Activated CD4-positive, alpha-beta T cell treated with anti-CD3 and anti-CD28 coated beads, Interleukin-2, amount 10 ng/mL, durations not matched to agents 7 days and 5 days (primary cell): Measurements from ENCODE around the gene MFF. TPM values are rescaled to one million over a fixed set of nuclear protein-coding genes. Genes with fewer than 3 reads are reported as not detected.
A peak's percentile ranks its signal among the peaks of the same experiment; 100 is the strongest.

Experiments
- CTCF ChIA-PET: fragments of 350-600 bp; sonication (Branson Sonifier 250); formaldehyde crosslinking; loops from one replicate; lab custom pipeline; 2021; ENCODE audit warnings: antibody characterized with exemption; lab: Charles Lee
- POLR2A ChIA-PET: fragments of 350-600 bp; sonication (Branson Sonifier 250); formaldehyde crosslinking; loops from one replicate; lab custom pipeline; 2021; ENCODE audit warnings: antibody characterized with exemption; lab: Charles Lee
- DNase-seq: peaks from one replicate; pipeline ENCODE4 v3.0.0-alpha.2; 2020
- H3K27ac Mint-ChIP-seq: one replicate; pipeline ENCODE4 v1.8.0; 2021; ENCODE audit warnings: mild to moderate bottlenecking, moderate library complexity, mixed read lengths
- H3K27me3 Mint-ChIP-seq: one replicate; pipeline ENCODE4 v1.8.0; 2021; ENCODE audit warnings: mixed read lengths
- H3K36me3 Mint-ChIP-seq: one replicate; pipeline ENCODE4 v1.8.0; 2021; ENCODE audit warnings: low read depth, mixed read lengths
- H3K4me1 Mint-ChIP-seq: one replicate; pipeline ENCODE4 v1.8.0; 2021; ENCODE audit warnings: mixed read lengths
- H3K4me3 Mint-ChIP-seq: one replicate; pipeline ENCODE4 v1.8.0; 2021; ENCODE audit warnings: mild to moderate bottlenecking, moderate library complexity, mixed read lengths
- H3K9me3 Mint-ChIP-seq: one replicate; pipeline ENCODE4 v1.8.0; 2021; ENCODE audit warnings: mixed read lengths
- total RNA-seq, 2 experiments: library from RNA; stranded (reverse); gene quantifications; one replicate each; pipeline ENCODE4 v1.2.3, GENCODE V29; 2021

Gene MFF
- total RNA-seq, 2 experiments from 2014 or later: 64.5 to 79.4 TPM

DNA sequence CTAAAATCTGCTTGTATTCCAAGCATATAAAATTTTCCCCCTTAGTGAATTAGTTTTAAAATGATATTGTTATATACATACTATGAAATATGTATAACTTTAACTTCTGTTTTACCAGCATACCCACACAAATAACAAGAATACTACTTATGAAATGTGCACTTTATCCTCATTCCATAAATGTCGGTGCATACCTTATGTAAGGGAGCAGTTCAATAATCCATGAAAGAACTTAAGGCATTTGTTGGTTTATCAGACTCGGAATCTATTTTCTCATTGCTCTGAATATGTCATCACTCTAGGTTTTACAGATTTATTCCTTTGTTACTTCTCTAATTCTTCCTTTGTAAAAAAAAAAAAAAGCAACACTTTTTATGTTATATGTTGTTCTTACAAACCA is 12.5 kb upstream of the MFF start:
- H3K9me3 Mint-ChIP-seq: peaks cover 5% of the 10 kb centered on the region
- H3K4me1 Mint-ChIP-seq: no peaks in the 10 kb centered on the region

DNA sequence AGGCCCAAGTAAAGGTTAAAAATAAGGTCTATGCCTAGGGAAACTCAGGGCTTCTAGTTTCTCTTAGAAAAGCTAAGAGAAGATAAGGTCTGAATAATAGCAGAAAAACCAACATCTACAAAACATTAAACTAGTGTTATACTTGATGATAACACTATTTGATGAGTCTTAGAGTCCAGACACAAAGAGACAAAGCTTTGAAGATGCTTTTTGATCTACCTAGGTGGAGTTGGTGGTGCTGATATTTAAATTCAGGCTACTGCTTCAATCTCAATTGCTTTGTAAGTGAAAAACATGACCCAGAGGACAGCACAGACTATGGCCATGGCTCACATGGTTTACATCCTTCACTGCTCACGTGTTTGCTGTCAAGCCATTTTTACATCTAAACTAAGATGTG is 11.7 kb upstream of the MFF start:
- no peak overlapping the region for H3K4me3 Mint-ChIP-seq
- CTCF ChIA-PET: interaction anchor here (1.3 kb wide), 1 partner anchor 9 kb away, joined by 3 read pairs; no protein-coding TSS in a partner anchor
- no peak overlapping the region for H3K27ac Mint-ChIP-seq

More for the DNA sequence above, 12.5 kb upstream of the MFF start:
- Mint-ChIP-seq H3K27me3 (no peaks in the 10 kb centered on the region), H3K27ac (no peak overlapping the region), H3K36me3 (no peaks in the 10 kb centered on the region), H3K4me3 (no peak overlapping the region)
- POLR2A ChIA-PET: no interaction called here
- no peak for DNase-seq
- CTCF ChIA-PET: interaction anchor here (1.3 kb wide), 1 partner anchor 9 kb away, joined by 3 read pairs; no protein-coding TSS in a partner anchor

DNA sequence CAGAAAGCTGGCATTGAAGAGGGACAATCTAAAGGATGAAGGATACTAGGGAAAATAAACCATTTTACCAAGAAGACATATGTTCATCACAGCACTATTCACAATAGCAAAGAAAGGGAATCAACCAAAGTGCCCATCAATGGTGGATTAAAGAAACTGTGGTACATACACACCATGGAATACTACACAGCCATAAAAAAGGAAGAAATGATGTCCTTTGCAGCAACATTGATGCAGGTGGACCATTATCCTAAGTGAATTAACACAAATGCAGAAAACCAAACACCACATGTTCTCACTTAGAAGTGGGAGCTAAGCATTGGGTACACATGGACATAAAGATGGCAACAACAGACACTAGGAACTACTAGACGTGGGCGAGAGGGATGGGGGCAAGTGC is 7.2 kb upstream of the MFF start:
- no peak overlapping the region for H3K27ac Mint-ChIP-seq
- H3K36me3 Mint-ChIP-seq: no peaks in the 10 kb centered on the region
- CTCF ChIA-PET: no interaction called here
- H3K9me3 Mint-ChIP-seq: peaks cover 20% of the 10 kb centered on the region
- no peak for DNase-seq
- no peaks in the 10 kb centered on the region for H3K27me3 Mint-ChIP-seq
- peaks cover 3% of the 10 kb centered on the region for H3K4me1 Mint-ChIP-seq
- POLR2A ChIA-PET: no interaction called here
- H3K4me3 Mint-ChIP-seq: no peak overlapping the region

More for the DNA sequence above, 11.7 kb upstream of the MFF start:
- POLR2A ChIA-PET: no interaction called here
- DNase-seq: no peak
- no peaks in the 10 kb centered on the region for H3K27me3 Mint-ChIP-seq
- no peaks in the 10 kb centered on the region for H3K36me3 Mint-ChIP-seq
- H3K9me3 Mint-ChIP-seq: peaks cover 8% of the 10 kb centered on the region
- H3K4me1 Mint-ChIP-seq: no peaks in the 10 kb centered on the region

DNA sequence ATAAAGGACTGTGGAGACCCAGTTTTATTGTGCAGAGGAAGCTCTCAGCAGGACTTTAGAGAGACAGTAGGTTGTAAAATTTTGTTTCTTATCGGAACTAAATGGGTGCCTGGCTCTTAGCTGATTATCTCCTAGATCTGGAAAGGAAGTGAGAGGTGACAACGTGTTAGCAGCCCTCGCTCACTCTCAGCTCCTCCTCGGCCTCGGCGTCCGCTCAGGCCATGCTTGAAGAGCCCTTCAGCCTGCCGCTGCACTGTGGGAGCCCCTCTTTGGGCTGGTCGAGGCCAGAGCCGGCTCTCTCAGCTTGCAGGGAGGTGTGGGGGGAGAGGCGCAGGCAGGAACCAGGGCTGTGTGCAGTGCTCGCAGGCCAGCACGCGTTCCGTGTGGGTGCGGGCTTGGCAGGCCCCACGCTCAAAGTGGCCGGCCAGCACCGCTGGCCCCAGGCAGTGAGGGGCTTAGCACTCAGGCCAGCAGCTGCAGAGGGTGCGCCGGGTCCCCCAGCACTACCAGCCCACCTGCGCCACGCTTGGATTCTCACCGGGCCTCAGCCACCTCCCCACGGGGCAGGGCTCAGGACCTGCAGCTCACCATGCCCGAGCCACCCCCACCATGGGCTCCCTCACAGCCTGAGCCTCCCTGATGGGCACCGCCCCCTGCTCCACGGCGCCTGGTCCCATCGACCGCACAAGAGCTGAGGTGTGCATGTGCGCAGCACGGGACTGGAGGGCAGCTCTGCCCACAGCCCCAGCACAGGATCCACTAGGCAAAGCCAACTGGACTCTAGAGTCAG is 4.6 kb upstream of the MFF start:
- no peak for DNase-seq
- ChIA-PET POLR2A (no interaction called here), CTCF (interaction anchor here (1.5 to 2.0 kb wide), 2 partner anchors 12 to 16 kb away, joined by 3 to 6 read pairs; no protein-coding TSS in a partner anchor)
- Mint-ChIP-seq H3K27ac (no peak overlapping the region), H3K9me3 (peaks cover 29% of the 10 kb centered on the region), H3K4me3 (no peak overlapping the region), H3K27me3 (no peaks in the 10 kb centered on the region), H3K4me1 (peaks cover 19% of the 10 kb centered on the region), H3K36me3 (peaks cover 12% of the 10 kb centered on the region)

DNA sequence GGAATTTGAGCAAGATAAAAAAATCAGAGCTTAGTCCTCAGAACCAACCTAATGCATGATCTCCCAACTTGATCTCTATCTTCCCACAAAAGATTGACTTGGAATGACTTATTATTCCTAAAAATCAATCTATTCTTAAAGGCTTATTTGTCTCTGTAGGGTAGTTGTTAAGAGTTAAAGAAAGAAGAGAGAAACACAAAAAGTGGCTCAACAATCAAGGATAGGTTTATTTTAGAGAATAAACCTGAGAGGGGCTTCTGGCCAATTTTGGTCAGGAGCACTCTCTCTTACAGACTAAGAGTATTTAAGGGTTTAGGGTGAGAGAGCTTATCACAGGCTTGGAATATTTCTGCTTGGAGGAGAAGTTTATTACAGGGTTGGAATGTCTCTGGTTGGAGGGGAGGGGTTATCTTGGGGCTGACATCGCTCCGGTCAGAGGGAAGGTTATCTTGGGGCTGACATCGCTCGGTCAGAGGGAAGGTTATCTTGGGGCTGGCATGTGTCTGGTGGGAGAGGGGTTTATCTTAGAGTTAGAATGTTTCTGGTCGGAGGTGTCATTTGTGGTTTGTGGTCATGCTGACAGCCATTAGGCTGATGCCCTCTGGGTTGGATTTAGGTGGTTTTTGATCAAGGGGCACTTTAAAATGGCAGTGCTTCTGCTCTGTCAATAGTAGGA is 2.4 kb upstream of the MFF start:
- Mint-ChIP-seq H3K27ac (no peak overlapping the region), H3K27me3 (no peaks in the 10 kb centered on the region), H3K9me3 (peaks cover 23% of the 10 kb centered on the region), H3K4me1 (peaks cover 35% of the 10 kb centered on the region), H3K4me3 (no peak overlapping the region), H3K36me3 (peaks cover 12% of the 10 kb centered on the region)
- CTCF ChIA-PET: interaction anchor here (0.8 to 2.0 kb wide), 4 partner anchors 9 to 482 kb away, joined by 3 to 6 read pairs (median 4); no protein-coding TSS in a partner anchor
- POLR2A ChIA-PET: no interaction called here
- DNase-seq: no peak

DNA sequence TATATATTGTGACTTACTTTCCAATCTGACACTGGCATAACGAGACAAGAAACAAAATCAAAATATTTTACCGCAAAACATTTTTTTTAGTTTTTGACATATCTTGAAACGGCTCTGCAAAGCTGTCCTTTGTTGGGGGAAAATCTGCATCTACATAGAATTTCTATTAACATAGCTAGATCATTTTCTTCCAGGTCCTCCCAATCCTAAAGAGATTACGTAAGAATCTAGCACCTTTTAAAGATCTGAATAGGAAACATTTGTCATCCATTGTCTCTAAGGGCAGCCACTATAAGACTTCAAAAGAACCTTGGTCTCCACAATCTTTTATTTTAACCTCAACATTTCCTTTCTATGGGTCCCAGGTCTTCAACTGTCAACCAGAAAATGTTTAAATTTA is 1.2 kb upstream of the MFF start:
- H3K27ac Mint-ChIP-seq: peak overlapping the region; percentile 31
- DNase-seq: no peak
- peaks cover 12% of the 10 kb centered on the region for H3K36me3 Mint-ChIP-seq
- peak overlapping the region; percentile 95 for H3K4me3 Mint-ChIP-seq
- H3K9me3 Mint-ChIP-seq: peaks cover 21% of the 10 kb centered on the region
- H3K27me3 Mint-ChIP-seq: no peaks in the 10 kb centered on the region
- peaks cover 44% of the 10 kb centered on the region for H3K4me1 Mint-ChIP-seq
- ChIA-PET CTCF (interaction anchor here (1.3 kb wide), 1 partner anchor 15 kb away, joined by 3 read pairs; no protein-coding TSS in a partner anchor), POLR2A (no interaction called here)

DNA sequence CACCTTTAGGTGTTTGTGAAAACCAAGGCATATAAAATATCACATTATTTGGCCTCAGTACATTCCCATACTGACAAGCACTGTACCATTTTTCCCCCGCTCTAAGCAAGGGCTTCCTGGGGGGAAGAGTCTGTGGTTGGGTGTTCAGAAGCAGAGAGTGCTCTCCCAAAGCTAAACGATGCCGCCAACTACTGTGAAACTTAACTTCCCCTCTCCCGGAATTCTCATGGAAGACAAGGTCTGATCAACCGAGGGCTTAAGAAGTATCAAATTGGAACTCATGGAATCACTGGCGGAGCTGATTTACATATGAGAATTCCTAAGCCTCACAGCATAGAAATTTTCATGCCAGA is 433 bp upstream of the MFF start:
- POLR2A ChIA-PET: no interaction called here
- H3K9me3 Mint-ChIP-seq: peaks cover 21% of the 10 kb centered on the region
- H3K27me3 Mint-ChIP-seq: no peaks in the 10 kb centered on the region
- H3K27ac Mint-ChIP-seq: peak overlapping the region; percentile 96
- peak overlapping the region; percentile 95 for H3K4me3 Mint-ChIP-seq
- H3K36me3 Mint-ChIP-seq: peaks cover 14% of the 10 kb centered on the region
- no peak for DNase-seq
- H3K4me1 Mint-ChIP-seq: peaks cover 44% of the 10 kb centered on the region
- CTCF ChIA-PET: no interaction called here

DNA sequence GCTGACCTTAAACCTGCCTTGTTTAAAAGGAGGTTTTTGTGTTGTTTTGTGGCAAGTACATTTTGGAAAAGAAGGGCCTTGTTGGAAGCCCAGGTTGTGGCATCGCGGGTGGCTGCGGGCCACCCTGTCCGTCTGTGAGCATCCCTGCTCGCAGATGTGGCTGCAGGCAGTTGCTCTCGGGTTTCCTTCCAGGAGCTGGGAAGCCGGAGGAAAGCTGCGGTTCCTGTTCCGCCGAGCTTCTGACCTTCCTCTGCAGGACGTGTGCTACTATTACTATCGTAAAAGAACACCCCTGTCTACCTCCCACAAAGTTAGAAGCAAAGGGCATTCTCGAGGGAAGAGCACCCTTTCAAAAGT is 766 bp downstream of the MFF start:
- no peak for DNase-seq
- Mint-ChIP-seq H3K4me3 (peak overlapping the region; percentile 95), H3K36me3 (peaks cover 18% of the 10 kb centered on the region), H3K9me3 (peaks cover 21% of the 10 kb centered on the region), H3K27ac (peak overlapping the region; percentile 96), H3K4me1 (peaks cover 44% of the 10 kb centered on the region), H3K27me3 (no peaks in the 10 kb centered on the region)
- ChIA-PET CTCF (interaction anchor here (1.5 kb wide), 1 partner anchor 23 kb away, joined by 4 read pairs; no protein-coding TSS in a partner anchor), POLR2A (no interaction called here)

DNA sequence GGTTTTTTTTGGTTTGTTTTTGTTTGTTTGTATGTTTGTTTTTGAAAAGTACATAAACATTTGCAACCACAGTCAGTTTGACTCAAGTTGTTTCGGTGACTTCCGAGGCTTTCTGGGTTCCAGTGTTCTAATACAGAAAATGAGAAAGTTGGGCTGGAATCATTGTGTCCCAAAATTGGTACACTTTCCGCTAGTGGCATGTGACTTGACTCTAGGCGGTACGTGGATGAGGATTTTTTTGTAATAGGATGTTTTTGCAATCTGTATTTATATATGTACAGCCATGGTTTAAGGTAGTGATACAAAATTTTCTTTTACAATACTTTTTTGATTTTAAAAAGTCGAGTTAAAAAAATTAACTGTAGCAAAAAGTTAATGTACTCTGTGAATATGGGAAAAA is 1.7 kb downstream of the MFF start:
- Mint-ChIP-seq H3K4me1 (peaks cover 44% of the 10 kb centered on the region), H3K9me3 (peaks cover 18% of the 10 kb centered on the region), H3K27ac (no peak overlapping the region), H3K27me3 (no peaks in the 10 kb centered on the region), H3K4me3 (peak overlapping the region; percentile 95), H3K36me3 (peaks cover 25% of the 10 kb centered on the region)
- ChIA-PET CTCF (no interaction called here), POLR2A (no interaction called here)
- DNase-seq: no peak

DNA sequence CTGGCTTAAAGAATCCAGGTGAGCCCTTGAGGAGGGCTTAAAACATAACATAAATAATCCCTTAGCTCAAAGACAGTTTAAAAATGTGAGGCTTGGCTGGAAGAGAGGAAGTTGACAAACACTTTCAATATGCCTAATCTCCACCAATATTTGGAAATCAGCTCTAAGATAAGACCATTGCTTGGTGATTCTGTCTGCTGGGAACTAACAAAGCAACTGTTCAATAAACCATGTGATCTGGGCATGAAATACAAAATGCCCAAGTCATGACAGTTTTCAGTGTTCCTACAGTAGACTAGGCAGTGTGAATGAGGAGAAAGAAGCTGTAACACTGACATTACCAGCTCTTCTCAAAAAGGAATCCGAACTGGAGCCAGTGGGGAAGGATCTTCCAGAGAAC is 10.7 kb downstream of the MFF start:
- no peak for DNase-seq
- Mint-ChIP-seq H3K4me3 (no peak overlapping the region), H3K4me1 (peaks cover 10% of the 10 kb centered on the region), H3K36me3 (peaks cover 59% of the 10 kb centered on the region), H3K9me3 (no peaks in the 10 kb centered on the region), H3K27ac (no peak overlapping the region), H3K27me3 (no peaks in the 10 kb centered on the region)
- ChIA-PET POLR2A (no interaction called here), CTCF (interaction anchor here (0.9 to 1.7 kb wide), 3 partner anchors 14 to 169 kb away, joined by 3 to 6 read pairs (median 3); no protein-coding TSS in a partner anchor)

DNA sequence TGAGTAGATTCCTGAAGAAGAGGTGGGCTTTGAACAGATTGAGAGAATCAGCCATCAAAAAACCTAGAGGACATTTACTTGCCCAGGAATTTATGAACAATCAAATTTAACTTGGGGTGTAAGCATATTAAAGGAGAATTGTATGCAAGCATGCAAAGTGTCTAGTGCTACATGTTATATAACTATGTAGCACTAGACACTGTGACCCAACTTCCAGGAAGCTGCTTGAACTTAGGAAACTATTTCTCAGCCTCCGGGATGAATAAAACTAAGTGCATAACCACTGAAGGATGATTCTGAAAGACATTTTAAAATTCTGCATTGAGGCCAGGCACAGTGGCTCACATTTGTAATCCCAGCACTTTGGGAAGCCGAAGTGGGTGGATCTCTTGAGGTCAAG is 12.4 kb downstream of the MFF start:
- ChIA-PET POLR2A (no interaction called here), CTCF (no interaction called here)
- DNase-seq: no peak
- Mint-ChIP-seq H3K27me3 (no peaks in the 10 kb centered on the region), H3K9me3 (no peaks in the 10 kb centered on the region), H3K27ac (no peak overlapping the region), H3K4me3 (no peak overlapping the region), H3K4me1 (peaks cover 9% of the 10 kb centered on the region), H3K36me3 (peaks cover 48% of the 10 kb centered on the region)

DNA sequence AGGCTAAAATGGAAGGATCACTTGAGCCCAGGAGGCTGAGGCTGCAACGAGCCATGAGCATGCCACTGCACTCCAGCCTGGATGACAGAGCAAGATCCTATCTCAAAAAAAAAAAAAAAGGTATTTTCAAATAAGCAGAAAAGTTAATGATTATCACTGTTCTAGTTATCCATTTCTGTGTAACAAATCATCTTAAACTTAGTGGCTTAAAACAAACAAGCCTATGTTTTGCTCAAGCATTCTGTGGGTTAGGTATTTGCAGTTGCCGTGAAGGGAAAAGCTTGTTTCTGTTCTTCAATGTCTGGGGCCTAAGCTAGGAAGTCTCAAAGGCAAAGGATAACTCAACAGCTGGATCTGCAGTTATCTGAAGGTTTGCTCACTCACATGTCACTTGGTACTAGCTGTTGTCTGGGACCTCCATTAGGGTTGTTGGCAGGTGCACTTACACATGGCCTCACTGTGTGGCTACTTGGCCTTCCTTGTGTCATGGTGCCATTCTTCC is 14.1 kb downstream of the MFF start:
- H3K27me3 Mint-ChIP-seq: no peaks in the 10 kb centered on the region
- H3K36me3 Mint-ChIP-seq: peaks cover 41% of the 10 kb centered on the region
- CTCF ChIA-PET: no interaction called here
- no peak overlapping the region for H3K4me3 Mint-ChIP-seq
- POLR2A ChIA-PET: no interaction called here
- H3K4me1 Mint-ChIP-seq: peaks cover 9% of the 10 kb centered on the region
- DNase-seq: no peak
- no peaks in the 10 kb centered on the region for H3K9me3 Mint-ChIP-seq
- no peak overlapping the region for H3K27ac Mint-ChIP-seq

DNA sequence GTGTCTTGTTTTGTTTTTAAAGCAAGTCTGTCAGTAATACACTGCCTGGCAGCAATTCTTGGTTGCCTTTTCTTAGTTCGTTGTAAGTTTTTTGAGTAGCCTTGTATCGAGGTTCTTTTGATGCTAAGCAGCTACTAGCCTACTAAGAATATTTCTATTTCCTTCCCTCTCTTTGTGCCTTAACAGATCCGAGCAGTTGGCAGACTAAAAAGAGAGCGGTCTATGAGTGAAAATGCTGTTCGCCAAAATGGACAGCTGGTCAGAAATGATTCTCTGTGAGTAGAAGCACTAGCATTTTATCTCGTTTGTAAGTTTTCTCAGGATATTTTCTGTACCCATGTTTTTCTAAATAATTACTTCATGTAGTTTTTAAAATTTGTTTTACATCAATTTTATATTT is 15.1 kb downstream of the MFF start:
- Mint-ChIP-seq H3K27me3 (no peaks in the 10 kb centered on the region), H3K9me3 (no peaks in the 10 kb centered on the region), H3K4me3 (no peak overlapping the region), H3K36me3 (peaks cover 33% of the 10 kb centered on the region), H3K27ac (no peak overlapping the region), H3K4me1 (peaks cover 3% of the 10 kb centered on the region)
- no peak for DNase-seq
- ChIA-PET POLR2A (no interaction called here), CTCF (interaction anchor here (0.5 kb wide), 1 partner anchor 1145 kb away, joined by 3 read pairs; no protein-coding TSS in a partner anchor)
